HG03066 (cell line): ENCODE results near the gene CMTM3.
"Not testable (repeated sequence)": the region's sequence is repeated elsewhere in the genome, so short reads cannot be mapped to it uniquely, and the experiment has no call there.

ENCODE experiments used
- ATAC-seq: cut with Tn5 transposase; IDR thresholded peaks from one replicate; pipeline ENCODE4 v1.9.1; 2021; ENCODE audit warnings: low read depth; ENCODE audit not compliant: unreplicated experiment

CMTM3 gene

DNA sequence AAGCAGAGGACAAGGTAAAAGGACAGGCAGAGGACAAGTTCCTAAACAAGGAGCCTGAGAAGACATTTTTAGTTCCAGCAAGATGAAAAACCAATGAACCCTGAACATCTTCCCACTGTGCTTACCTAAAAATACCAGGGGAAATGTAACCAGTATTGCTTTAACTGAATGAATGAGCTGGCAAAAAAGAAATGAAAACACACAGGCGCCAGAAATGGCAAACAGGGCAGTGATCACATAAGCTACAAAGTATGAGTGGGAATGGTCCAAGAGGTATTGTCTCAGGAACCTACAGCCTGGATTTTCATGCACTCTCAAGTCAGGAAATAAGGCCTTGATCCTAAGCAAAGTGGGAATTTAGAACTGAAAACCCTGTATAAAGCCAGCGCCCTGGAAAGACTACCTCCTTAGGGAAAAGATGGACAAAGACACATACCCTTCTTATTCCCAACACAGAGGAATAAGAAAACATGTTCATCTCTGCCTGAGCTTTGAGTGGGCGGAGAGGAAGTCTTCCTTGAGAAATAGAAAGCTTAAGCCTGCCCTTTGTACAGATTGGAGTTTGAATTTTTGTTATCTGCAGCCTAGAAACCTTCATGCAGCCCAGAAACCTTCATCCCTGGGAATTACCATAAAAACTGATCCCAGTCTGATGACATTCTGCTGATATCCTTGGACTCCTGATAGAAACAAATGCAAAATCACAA is 23.1 kb upstream of the CMTM3 start:
- ATAC-seq = no peak

DNA sequence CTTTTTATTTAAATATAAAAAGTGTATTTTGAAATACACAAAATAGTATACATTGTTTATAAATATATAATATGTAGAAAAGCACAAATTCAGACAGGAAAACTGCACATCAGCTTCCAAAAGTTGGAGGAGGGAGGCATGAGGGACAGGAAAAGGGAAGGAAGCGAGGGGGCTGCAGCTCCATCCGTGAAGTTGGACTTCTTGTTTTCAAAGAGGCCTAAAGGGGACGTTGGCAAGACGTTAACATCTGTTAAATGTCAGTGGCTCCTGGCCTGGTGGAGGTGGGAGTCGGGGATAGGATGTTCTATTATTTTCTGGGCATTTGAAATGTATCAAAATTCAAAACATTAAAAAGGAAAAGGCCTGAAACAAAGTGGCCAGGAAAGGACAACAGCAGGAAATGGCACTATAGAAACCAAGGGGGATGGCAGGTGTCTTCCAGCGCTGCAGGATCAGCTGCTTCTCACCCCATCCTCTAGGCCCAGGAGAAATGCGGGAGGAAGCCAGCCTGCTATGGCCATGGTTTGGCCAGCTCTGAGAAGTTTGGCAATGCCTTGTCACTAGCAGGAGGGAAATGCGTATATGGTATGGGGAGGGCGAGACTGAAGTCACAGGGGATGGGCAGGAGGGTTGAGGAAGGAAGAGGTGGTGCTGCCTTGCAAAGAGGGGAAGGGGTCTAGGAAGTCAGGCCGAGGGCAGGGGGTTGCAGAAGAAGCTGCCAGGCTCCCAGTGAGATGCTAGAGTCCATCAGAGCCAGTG is 18.8 kb upstream of the CMTM3 start:
- ATAC-seq = no peak

GRCh38 chr16:66587881-66588600 is 16.5 kb upstream of the CMTM3 start:
- ATAC-seq = no peak

GRCh38 chr16:66588981-66589713 is 15.4 kb upstream of the CMTM3 start:
- no peak for ATAC-seq

- no peak for ATAC-seq
These were observed 14.2 kb upstream of the CMTM3 start for GRCh38 chr16:66590322-66590721.

GRCh38 chr16:66591018-66591417 is 13.5 kb upstream of the CMTM3 start:
- ATAC-seq = no peak

- ATAC-seq = no peak
These were observed 12.3 kb upstream of the CMTM3 start for GRCh38 chr16:66592241-66592640.

GRCh38 chr16:66592814-66593213 is 11.7 kb upstream of the CMTM3 start:
- ATAC-seq = no peak

GRCh38 chr16:66594739-66595138 is 9.8 kb upstream of the CMTM3 start:
- no peak for ATAC-seq

GRCh38 chr16:66596559-66596958 is 7.9 kb upstream of the CMTM3 start:
- ATAC-seq = not testable (repeated sequence)

GRCh38 chr16:66596986-66597848 is 7.3 kb upstream of the CMTM3 start:
- ATAC-seq = no peak

DNA sequence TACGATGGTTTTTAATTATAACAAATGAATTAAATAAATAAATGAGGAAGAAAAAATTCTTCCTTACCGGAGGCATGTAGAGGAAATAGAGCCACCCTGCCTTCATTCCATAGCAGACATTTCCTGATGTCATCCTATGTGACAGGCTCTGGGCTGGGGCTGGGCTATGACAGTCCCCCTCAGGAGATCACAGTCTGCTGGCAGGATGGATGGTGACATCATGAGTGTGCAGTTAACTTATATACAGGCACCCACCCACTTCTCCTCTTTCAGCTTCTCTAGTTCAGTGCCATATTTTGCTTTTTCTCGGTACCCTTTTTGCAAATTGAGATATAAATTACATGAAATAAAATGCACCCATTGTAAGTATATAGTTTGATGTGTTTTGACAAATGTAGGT is 6.4 kb upstream of the CMTM3 start:
- no peak for ATAC-seq

DNA sequence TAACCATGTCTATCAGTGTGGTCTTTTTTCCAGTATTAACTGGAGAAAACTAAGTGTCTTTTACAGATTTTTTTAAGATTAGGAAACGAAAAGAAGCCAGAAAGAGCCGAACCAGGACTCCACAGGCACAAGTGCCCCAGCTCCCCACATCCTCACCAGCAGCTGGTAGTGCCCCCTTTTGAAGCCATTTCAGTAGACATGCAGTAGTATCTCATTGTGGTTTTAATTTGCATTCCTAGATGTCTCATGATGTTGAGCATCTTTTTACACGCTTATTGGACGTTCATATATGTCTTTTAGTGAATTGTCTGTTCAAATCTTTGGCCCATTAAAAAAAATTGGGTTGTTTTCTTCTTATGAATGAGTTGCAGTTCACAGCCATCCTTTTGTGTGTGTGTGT is 4.8 kb upstream of the CMTM3 start:
- no peak for ATAC-seq

DNA sequence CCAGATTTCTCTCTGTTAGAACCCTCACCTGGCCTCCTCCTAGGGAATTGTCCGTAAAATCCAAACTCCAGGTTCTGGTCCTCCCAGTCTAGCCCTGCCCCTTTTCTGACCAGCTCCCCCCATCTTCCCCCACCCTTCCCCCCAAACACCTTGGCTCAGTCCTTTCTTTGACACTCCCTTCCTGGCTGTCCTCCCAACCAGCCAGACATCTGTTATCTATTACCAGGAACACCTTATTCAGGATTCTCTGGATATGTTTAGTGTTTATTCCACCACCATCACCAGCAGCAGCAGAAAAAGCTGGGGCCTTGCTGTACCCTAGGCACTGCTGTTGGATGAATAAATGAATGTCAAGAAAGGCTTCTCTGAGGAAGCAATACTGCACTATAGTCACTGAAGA is 4.0 kb upstream of the CMTM3 start:
- no peak for ATAC-seq

GRCh38 chr16:66601471-66601870 is 3.0 kb upstream of the CMTM3 start:
- no peak for ATAC-seq

- no peak for ATAC-seq
These were observed 748 bp upstream of the CMTM3 start for GRCh38 chr16:66603537-66604375.

GRCh38 chr16:66605177-66605978 is 874 bp downstream of the CMTM3 start:
- ATAC-seq = peak; percentile 8
